GM23248 (cell line): Measurements from ENCODE around the gene ZNF653.
"Not testable (repeated sequence)": the region's sequence is repeated elsewhere in the genome, so short reads cannot be mapped to it uniquely, and the experiment has no call there.

Experiments
- EZH2 ChIP-seq: fragments of 200-600 bp; sonication (generic); IDR thresholded peaks from 2 replicates; pipeline ENCODE4 v1.6.1; 2018; ENCODE audit warnings: antibody characterized with exemption, mild to moderate bottlenecking; ENCODE audit not compliant: insufficient read depth, poor library complexity, severe bottlenecking
- EZH2phosphoT487 ChIP-seq: fragments of 200-600 bp; sonication (generic); IDR thresholded peaks from 2 replicates; pipeline ENCODE4 v1.6.1; 2018; ENCODE audit warnings: antibody characterized with exemption, moderate library complexity, mild to moderate bottlenecking, low read depth; ENCODE audit not compliant: insufficient read depth

GRCh38 chr19:11455233-11455554 lies 50.4 kb downstream of the ZNF653 start:
- not testable (repeated sequence) for TF ChIP-seq EZH2, EZH2phosphoT487
